Uterus (tissue), 4 donors: ENCODE data around the gene ADGRL3. TPM values are rescaled to one million over a fixed set of nuclear protein-coding genes. Genes with fewer than 3 reads are reported as not detected.

Experiments used
- DNase-seq, 2 donors: peaks; one replicate each; pipeline ENCODE4 v3.0.0-alpha.2; 2019 to 2020
- H3K27ac ChIP-seq, 2 donors: fragments of 200-600 bp; sonication (generic); 1 replicate in 1 of 2; 2 replicates in 1 of 2; pipeline ENCODE4 v1.5.1; 2016 to 2018
- H3K27me3 ChIP-seq, 2 donors: fragments of 200-600 bp; sonication (generic); one replicate each; pipeline ENCODE4 v1.5.1; 2018 to 2019; ENCODE audit warnings: control low read depth in 1 of 2
- H3K36me3 ChIP-seq, 2 donors: fragments of 200-600 bp; sonication (generic); one replicate each; pipeline ENCODE4 v1.5.1; 2019; ENCODE audit warnings: control low read depth in 1 of 2
- H3K4me1 ChIP-seq, 2 donors: fragments of 200-600 bp; sonication (generic); one replicate each; pipeline ENCODE4 v1.5.1; 2018 to 2019; ENCODE audit warnings: control low read depth in 1 of 2
- H3K4me3 ChIP-seq, 2 donors: fragments of 200-600 bp; sonication (generic); 1 replicate in 1 of 2; 2 replicates in 1 of 2; pipeline ENCODE4 v1.5.1; 2018 to 2019; ENCODE audit warnings: mild to moderate bottlenecking in 1 of 2
- H3K9me3 ChIP-seq, 2 donors: fragments of 200-600 bp; sonication (generic); one replicate each; pipeline ENCODE4 v1.5.1; 2019; ENCODE audit warnings: control low read depth in 1 of 2
- CTCF ChIP-seq, 4 experiments: fragments of 200-600 bp in 2 of 4; fragments of 450-650 bp in 2 of 4; sonication (generic) in 2 of 4; IDR thresholded peaks; one replicate each; pipeline ENCODE4 v1.5.1; 2016 to 2019; ENCODE audit warnings: antibody characterized with exemption in 4 of 4, mild to moderate bottlenecking in 2 of 4, moderate library complexity in 1 of 4
- POLR2A ChIP-seq, 2 donors: fragments of 450-650 bp; IDR thresholded peaks; one replicate each; pipeline ENCODE4 v1.6.1; 2016; ENCODE audit warnings: antibody characterized with exemption in 2 of 2, mild to moderate bottlenecking in 1 of 2, moderate library complexity in 1 of 2
- intact Hi-C: fragments of 100-400 bp; cut with DNase I; formaldehyde crosslinking; loops from one replicate; pipeline ENCODE4 v1.15.1; 2023; ENCODE audit warnings: low total_unique reads
- total RNA-seq, 4 donors: library from RNA; depleted of rRNA in 3 of 4; stranded (reverse); fragments of >200 nt in 3 of 4; gene quantifications; one replicate each; pipeline versions ENCODE4 v1.1.0 to v1.2.4, GENCODE V29; 2014 to 2023
- donor health status: DM: yes; HTN: yes; CAD: no.

ADGRL3 gene
- total RNA-seq, 4 donors from 2014 or later: 31.5 to 411 (median 74.3) TPM

GRCh38 chr4:61918507-61918906 is 718.4 kb downstream of the ADGRL3 start:
- no peak for DNase-seq
- Histone ChIP-seq H3K9me3 (no peaks in the 10 kb centered on the region), H3K36me3 (no peaks in the 10 kb centered on the region), H3K4me1 (no peaks in the 10 kb centered on the region), H3K27me3 (no peaks in the 10 kb centered on the region), H3K27ac (no peak overlapping the region), H3K4me3 (no peak overlapping the region)
- TF ChIP-seq CTCF (IDR thresholded peaks at IDR 0.05): no peak
- no peak for TF ChIP-seq POLR2A (IDR thresholded peaks at IDR 0.05)
- intact Hi-C loops: no loop called here

GRCh38 chr4:61918987-61919386 is 718.9 kb downstream of the ADGRL3 start:
- intact Hi-C loops: no loop called here
- no peak for DNase-seq

GRCh38 chr4:61919561-61919960 is 719.4 kb downstream of the ADGRL3 start:
- no peak overlapping the region for H3K27ac ChIP-seq
- intact Hi-C loops: no loop called here
- H3K4me1 ChIP-seq: no peaks in the 10 kb centered on the region
- no peaks in the 10 kb centered on the region for H3K36me3 ChIP-seq
- H3K4me3 ChIP-seq: no peak overlapping the region
- no peaks in the 10 kb centered on the region for H3K9me3 ChIP-seq
- H3K27me3 ChIP-seq: no peaks in the 10 kb centered on the region
- DNase-seq: no peak
- no peak for TF ChIP-seq CTCF (IDR thresholded peaks at IDR 0.05)
- no peak for TF ChIP-seq POLR2A (IDR thresholded peaks at IDR 0.05)

More at GRCh38 chr4:61918987-61919386, 718.9 kb downstream of the ADGRL3 start:
- Histone ChIP-seq H3K4me1 (no peaks in the 10 kb centered on the region), H3K27ac (no peak overlapping the region), H3K9me3 (no peaks in the 10 kb centered on the region), H3K36me3 (no peaks in the 10 kb centered on the region), H3K27me3 (no peaks in the 10 kb centered on the region), H3K4me3 (no peak overlapping the region)
- TF ChIP-seq CTCF (IDR thresholded peaks at IDR 0.05) (no peak), POLR2A (IDR thresholded peaks at IDR 0.05) (no peak)

- no peaks in the 10 kb centered on the region for H3K36me3 ChIP-seq
- intact Hi-C loops: no loop called here
- no peaks in the 10 kb centered on the region for H3K9me3 ChIP-seq
- no peaks in the 10 kb centered on the region for H3K27me3 ChIP-seq
- no peaks in the 10 kb centered on the region for H3K4me1 ChIP-seq
- no peak for DNase-seq
- TF ChIP-seq POLR2A (IDR thresholded peaks at IDR 0.05): no peak
- no peak for TF ChIP-seq CTCF (IDR thresholded peaks at IDR 0.05)
- no peak overlapping the region for H3K4me3 ChIP-seq
- H3K27ac ChIP-seq: no peak overlapping the region
Observed at GRCh38 chr4:61921920-61922319, 721.8 kb downstream of the ADGRL3 start.

- no peak overlapping the region for H3K4me3 ChIP-seq
- no peak for TF ChIP-seq POLR2A (IDR thresholded peaks at IDR 0.05)
- no peak for TF ChIP-seq CTCF (IDR thresholded peaks at IDR 0.05)
- no peak for DNase-seq
- no peaks in the 10 kb centered on the region for H3K27me3 ChIP-seq
- intact Hi-C loops: no loop called here
- H3K9me3 ChIP-seq: no peaks in the 10 kb centered on the region
- H3K4me1 ChIP-seq: no peaks in the 10 kb centered on the region
- no peaks in the 10 kb centered on the region for H3K36me3 ChIP-seq
- H3K27ac ChIP-seq: no peak overlapping the region
Observed at GRCh38 chr4:61922766-61923165, 722.6 kb downstream of the ADGRL3 start.
